ENCODE measurements around the gene TOMM22.
A peak's percentile ranks its signal among the peaks of the same experiment; 100 is the strongest.
"Not testable (repeated sequence)": the region's sequence is repeated elsewhere in the genome, so short reads cannot be mapped to it uniquely, and the experiment has no call there.

Gene TOMM22

GRCh38 chr22:38681582-38682335 lies at the start of gene TOMM22:
TSS of gene TOMM22 (plus strand) at chr22:38681957. CDS start at chr22:38681979, 22 bp downstream.
- DNase-seq, result peak; percentile 32

GRCh38 chr22:38632528-38632927 lies 49.2 kb upstream of the TOMM22 start:
- no peak for DNase-seq

- no peak for DNase-seq
These were observed 43.5 kb upstream of the TOMM22 start for GRCh38 chr22:38638216-38638615.

- no peak for DNase-seq
These were observed 43.0 kb upstream of the TOMM22 start for GRCh38 chr22:38638728-38639127.

DNA sequence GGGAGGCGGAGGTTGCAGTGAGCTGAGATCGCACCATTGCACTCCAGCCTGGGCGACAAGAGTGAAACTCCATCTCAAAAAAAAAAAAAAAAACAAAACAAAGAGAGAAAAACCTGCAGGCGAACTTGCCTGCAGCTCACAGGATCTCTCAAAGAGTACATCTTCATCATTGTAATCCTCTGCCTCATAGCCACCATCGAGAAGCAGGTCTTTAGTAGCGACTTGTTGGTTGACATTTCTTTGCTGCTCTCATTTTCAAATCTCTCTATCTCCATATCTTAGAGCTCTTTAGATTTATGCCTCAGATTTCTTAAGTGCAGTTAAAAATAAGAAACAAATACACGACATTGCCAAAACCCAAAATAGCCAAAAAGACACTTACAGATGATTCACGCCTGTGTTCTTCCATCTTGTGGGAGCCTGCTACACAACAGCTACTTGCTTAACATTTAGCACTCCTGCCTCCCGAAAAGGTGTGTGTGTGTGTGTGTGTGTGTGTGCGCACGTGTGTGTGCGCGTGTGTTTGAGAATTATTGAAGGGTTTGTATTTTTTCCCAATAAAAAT lies 40.2 kb upstream of the TOMM22 start:
- no peak for DNase-seq

DNA sequence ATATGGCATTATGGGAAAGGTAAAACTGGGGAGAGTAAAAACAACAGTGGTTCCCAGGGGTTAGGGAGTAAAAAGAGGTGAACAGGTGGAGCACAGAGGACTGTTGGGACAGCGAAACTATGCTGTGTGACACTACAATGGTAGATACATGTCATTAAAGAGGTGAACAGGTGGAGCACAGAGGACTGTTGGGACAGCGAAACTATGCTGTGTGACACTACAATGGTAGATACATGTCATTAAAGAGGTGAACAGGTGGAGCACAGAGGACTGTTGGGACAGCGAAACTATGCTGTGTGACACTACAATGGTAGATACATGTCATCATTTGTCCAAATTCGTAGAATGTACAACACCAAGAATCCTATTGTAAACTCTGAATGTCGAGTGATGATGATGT lies 37.5 kb upstream of the TOMM22 start:
- DNase-seq, result not testable (repeated sequence)

DNA sequence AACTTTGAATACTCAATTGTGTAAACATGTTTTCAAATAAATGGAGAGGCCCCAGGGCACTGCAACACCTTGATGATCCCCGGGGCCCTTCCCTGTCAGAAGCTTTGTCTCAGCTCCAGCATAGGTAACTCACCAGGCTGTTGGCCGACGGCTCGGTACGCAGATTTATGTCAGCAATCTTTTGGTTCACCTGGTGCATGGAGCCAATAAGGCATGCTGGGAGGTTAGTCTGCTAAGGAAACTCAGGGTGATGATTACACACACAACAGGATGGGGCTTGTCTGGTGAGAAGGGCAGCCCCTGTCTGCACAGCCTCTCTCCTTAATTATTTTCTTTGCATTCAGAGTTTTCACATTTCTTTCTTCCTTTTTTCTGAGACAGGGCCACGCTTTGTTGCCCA lies 36.3 kb upstream of the TOMM22 start:
- DNase-seq, result no peak

DNA sequence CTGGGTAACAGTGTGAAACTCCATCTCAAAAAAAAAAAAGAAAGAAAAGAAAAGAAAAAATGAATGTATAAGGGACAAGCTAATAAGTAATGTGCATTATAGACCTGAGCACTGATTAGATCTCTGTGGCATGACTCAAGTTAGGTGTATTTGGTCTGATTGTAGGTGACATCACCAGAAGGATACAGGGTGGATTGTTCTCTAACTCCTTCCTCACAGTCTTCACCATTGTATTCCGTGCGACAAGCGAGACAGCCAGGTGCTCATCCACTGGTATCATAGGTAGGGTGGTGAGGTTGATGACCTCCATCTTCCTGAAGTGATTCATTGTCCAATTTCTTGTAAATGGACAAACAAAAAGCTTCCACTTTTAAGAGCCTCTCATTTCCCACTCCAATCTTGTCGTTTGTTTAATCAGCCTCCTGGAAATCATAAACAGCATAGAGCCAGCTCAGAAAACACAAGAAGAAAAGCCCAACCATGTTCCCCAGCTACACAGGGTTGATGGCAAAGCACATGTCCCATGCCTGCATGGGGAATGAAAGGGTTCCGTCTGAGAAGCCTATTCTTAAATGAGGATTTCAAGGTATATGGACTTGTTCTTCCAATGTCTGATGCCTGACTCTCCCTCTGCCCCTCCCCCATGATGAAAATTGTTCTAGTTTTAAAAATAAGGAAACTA lies 31.8 kb upstream of the TOMM22 start:
- peak; percentile 16 for DNase-seq

- no peak for DNase-seq
These were observed 28.9 kb upstream of the TOMM22 start for GRCh38 chr22:38652859-38653258.

DNA sequence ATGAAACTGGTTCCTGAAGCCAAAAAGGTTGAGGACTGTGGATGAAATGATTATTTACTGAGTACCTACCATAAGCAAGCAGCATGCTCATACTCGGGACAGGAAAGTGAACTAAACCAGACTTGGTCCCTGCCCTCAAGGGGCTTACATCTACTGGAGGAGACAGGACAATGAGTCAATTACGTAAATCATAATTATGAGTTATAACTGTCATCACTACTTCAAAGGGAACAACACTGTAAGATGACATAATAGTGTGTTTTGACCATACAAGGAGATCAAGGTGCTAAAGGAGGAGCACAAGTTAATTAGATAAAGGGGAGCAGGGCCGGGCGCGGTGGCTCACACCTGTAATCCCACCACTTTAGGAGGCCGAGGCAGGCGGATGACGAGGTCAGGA lies 28.0 kb upstream of the TOMM22 start:
- DNase-seq, result no peak

DNA sequence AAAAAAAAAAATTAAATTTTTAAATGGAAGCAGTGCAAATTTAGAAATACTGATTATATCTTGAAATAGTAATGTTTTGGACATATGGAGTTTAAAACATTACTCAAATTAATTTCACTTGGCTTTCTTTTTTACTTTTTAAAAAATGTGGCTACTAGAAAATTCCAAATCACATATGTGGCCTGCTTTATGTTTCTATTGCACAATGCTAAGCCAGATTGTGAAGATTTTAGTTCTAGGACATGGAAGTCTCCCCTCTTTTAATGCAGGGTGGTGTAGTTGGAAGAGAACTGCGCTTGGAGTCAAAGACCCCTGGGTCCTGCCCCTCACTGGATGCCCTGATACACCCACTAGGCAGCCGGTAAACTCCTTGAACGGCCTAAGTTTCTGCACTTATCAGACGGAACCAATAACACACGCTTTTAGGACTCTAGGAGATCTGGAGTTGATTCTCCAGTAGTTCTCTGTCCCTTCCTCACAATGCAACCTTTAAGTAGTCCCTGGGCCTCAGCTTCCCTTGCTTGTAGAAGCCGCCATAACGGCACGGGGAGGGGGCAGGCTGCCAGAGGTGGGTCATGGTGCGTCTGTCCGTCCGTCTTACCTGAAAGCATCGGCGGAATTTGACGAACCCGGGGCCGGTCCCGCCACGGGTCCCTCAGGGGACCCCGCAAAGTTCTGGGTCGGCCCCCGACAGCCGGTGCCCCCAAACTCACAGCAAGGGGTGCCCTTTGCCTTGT lies 26.1 kb upstream of the TOMM22 start:
- DNase-seq, result no peak

DNA sequence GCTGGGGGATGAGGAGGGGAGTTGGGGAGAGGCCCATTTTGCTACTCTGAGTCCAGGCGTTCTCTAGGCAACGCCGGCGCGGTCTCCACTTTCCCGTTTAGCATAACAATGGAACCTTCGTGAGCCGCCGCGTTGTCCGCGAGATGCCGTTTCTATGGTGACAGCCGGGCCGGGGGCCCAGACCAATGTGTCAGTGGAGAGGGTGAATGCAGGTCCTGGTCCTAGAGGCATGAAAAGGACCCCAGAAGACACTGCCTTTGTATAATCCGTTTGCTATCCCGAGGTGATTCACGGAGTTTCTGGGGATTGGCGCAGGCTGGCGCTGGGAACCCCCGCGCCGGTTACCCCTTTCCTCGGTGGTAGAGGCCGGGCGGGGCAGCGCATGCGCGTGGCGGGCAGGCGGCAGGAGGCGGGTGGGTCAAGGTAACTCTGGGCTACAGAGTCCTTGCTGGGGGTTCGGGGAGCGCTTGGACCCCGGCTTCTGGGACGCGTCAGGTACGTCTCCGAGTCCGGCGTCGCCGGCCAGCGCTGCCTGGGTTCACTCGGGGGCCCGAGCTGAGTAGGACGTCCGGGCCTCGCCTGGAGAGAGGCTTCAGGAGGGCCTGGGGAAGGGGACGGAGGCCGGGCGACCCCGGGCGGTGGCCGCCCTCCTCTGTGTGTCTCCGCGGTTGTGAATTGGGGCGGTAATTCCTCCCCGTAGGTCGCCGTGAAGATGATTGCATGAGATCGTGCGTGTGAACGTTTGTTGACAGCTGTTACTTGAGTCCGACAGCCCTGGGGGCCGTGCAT lies 25.3 kb upstream of the TOMM22 start, which contains the start of the genes CBY1 and FAM227A:
Gene CBY1 (plus strand): TSS at position 383 of the 789 bp plus-strand sequence. CDS start 11,417 bp downstream, outside the sequence.
Gene FAM227A (minus strand): TSS at position 137 of the 789 bp plus-strand sequence. CDS start 6,224 bp downstream, outside the sequence.
- peak; percentile 78 for DNase-seq

DNA sequence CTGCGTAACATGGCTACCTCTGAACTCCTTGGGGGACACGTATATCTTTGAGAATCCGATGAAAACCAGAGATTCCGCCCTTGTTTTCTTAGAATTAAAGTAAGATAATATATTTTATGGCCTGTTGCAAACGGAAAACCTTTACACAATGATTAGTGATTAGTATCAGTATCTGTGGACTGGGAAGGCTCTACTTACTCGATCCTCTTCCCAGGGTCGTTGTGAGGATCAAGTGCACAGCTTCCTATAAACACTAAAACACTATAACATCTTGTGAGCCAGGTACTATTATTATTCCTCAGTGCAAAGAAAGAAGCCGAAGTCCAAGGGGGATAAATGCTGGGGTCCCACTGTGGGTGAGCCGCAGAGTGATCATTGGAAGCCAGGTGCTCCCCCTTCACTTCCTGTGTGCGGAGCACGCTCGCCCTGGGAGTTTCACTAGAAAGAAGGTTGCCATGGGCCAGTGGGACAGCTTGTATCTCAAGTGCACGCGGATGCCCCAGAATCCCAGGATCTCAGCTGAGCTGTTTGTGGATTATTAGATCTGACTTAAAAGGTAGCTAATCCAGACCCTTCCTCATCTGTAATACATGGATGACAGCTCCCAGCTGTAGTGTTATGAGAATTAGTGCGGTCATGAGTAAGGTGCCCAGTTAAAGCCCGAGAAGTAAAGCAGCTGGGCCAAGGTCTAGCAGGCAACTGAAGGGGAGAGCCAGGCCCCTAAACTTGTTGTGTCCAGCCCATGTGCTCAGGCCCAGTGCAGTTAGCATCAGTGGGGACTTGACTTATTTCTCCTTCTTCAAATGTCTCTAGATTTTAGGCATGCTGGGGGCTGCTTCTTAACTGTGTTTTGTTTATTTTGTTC lies 24.5 kb upstream of the TOMM22 start:
- no peak for DNase-seq

DNA sequence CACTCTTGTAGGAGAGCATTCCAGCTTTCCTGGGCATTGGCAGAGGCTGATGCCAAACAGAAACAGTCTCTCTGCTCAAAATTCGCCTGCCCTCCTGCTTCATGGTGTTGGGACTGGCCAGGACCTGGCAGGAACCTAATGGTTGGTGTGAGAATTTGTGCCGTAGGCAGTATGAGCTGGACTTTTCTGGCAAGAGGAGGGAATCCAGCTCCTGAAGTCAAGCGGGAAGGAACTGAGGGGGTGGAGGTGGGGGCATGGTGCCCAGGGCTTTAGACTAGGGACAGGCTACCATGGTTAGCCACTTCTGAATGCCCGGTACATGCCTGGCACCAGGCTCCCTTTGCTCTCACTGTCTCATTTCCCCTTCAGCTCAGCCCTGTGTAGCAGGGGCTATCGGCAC lies 6.9 kb upstream of the TOMM22 start:
- DNase-seq, result no peak

DNA sequence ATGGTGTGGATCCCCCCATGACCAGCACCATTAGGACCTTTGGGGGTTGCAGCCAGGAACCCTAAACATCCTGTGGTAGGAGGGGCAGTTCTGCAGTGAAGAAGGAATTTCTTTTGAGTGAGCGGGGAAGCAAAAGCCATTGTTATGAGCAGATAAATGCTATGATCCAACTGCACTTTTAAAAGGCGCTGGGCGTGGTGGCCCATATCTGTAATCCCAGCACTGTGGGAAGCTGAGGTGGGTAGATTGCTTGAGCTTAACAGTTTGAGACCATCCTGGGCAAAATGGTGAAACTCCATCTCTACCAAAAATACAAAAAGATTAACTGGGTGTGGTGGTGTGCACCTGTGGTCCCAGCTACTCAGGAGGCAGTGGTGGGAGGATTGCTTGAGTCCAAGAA lies 5.9 kb upstream of the TOMM22 start:
- no peak for DNase-seq

GRCh38 chr22:38684895-38685294 lies 3.1 kb downstream of the TOMM22 start:
- DNase-seq, result no peak

DNA sequence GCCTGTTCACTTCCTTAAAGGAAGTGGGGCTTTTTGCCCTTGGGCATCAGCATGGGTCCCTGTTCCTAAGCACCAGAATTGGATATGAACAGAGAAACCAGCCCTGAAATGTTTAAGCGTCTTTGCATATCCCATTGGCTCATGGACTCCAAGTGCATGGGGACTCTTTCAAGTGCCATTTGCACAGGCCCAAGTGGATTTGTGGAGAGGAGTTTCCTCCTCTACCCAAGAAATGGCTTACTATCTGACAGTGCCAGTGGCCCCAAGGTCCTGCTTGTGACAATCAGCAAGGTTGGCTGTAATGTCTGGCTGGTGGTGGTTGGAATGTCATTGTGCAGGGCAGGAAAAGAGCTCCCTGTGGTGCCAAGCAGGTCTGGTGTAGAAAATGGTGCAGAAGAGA lies 4.0 kb downstream of the TOMM22 start:
- no peak for DNase-seq

DNA sequence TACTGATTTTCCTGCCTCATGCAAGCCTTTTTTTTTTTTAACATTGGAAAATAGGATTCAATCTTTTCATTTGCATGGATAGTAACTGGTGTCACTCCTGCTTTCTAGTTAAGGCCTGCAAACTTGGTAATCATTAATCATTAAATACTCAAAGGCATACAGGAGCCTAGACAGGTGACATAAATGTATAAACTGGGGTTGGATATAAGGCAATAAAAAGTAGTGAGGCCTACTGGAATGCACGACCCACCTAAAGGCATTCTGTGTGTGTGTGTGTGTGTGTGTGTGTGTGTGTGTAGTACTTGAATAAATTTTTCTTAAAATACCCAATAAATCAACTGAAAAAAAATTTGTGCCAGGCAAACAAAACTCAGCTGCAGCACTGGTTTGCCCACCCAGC lies 7.9 kb downstream of the TOMM22 start:
- no peak for DNase-seq

DNA sequence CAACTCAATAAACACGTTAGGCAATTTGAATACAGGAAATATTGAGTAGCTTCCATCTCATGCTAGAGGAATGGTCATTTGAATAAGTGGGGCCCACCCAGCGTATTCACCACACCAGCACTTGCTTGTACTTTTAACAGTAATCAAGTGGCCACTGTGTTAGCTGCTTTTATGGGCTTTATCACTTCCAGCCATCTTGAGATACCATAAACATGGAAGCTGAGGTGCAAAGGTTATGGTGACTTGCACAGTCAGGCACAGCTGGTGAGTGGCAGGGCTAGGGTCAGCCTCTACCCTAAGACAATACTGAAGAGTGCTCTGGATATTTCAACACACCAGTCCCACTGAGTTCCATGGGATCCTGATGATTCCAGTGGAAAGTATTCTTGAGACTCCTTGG lies 12.3 kb downstream of the TOMM22 start:
- DNase-seq, result no peak

DNA sequence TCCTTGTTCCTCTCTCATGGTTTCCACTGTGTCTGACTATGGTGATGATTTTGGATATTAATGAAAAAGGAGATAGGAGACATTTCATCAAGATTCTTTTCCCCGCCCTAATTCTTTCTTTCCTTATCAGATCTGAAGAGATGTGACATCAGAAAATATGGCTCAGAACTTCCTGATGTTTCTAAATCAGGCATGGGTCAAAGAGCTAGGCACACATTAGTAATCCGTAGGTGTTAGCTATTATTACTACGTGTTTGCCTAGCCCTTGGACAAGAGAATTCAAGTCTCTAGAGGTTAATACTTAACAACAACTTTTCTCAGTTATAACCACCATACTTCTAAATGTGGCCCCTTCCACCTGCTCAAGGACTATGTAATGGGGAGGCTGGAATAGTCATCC lies 13.2 kb downstream of the TOMM22 start:
- no peak for DNase-seq
